MV-4-11 (cell line): Measurements from ENCODE around the gene CHD6.

Source experiments
- DNase-seq: peaks from one replicate; lab custom pipeline; 2025; lab: John Stamatoyannopoulos, UW

Gene CHD6

GRCh38 chr20:41425180-41425884 lies 192.8 kb downstream of the CHD6 start:
- no peak for DNase-seq

GRCh38 chr20:41424546-41424945 lies 193.6 kb downstream of the CHD6 start:
- no peak for DNase-seq

GRCh38 chr20:41424011-41424410 lies 194.2 kb downstream of the CHD6 start:
- DNase-seq: no peak

- no peak for DNase-seq
Observed at GRCh38 chr20:41422953-41423352, 195.2 kb downstream of the CHD6 start.

- DNase-seq: no peak
Observed at GRCh38 chr20:41418739-41419293, 199.4 kb downstream of the CHD6 start.

- DNase-seq: no peak
Observed at GRCh38 chr20:41418031-41418430, 200.1 kb downstream of the CHD6 start.

- no peak for DNase-seq
Observed at GRCh38 chr20:41415191-41415590, 203.0 kb downstream of the CHD6 start.

- no peak for DNase-seq
Observed at GRCh38 chr20:41413169-41413568, 205.0 kb downstream of the CHD6 start.

GRCh38 chr20:41412324-41413120 lies 205.7 kb downstream of the CHD6 start:
- DNase-seq: no peak

GRCh38 chr20:41411391-41411847 lies 206.8 kb downstream of the CHD6 start:
- peak; percentile 53 for DNase-seq

- peak; percentile 29 for DNase-seq
Observed at GRCh38 chr20:41408986-41409385, 209.2 kb downstream of the CHD6 start.

- peak; percentile 80 for DNase-seq
Observed at GRCh38 chr20:41408156-41408794, 209.9 kb downstream of the CHD6 start.

GRCh38 chr20:41407607-41408006 lies 210.6 kb downstream of the CHD6 start:
- no peak for DNase-seq

- DNase-seq: no peak
Observed at GRCh38 chr20:41406896-41407444, 211.2 kb downstream of the CHD6 start.

- no peak for DNase-seq
Observed at GRCh38 chr20:41406353-41406752, 211.8 kb downstream of the CHD6 start.

- no peak for DNase-seq
Observed at GRCh38 chr20:41405436-41405835, 212.7 kb downstream of the CHD6 start.

GRCh38 chr20:41403604-41404003 lies 214.6 kb downstream of the CHD6 start:
- no peak for DNase-seq

GRCh38 chr20:41398408-41398807 lies 219.8 kb downstream of the CHD6 start:
- DNase-seq: no peak

- no peak for DNase-seq
Observed at GRCh38 chr20:41395667-41396664, 222.2 kb downstream of the CHD6 start.

GRCh38 chr20:41394931-41395666 lies 223.1 kb downstream of the CHD6 start:
- no peak for DNase-seq
